H1 (cell line): Measurements from ENCODE around the gene TRABD2B. TPM values are rescaled to one million over a fixed set of nuclear protein-coding genes. Genes with fewer than 3 reads are reported as not detected.

ENCODE experiments used
- CTCF ChIA-PET: fragments of 300-600 bp; sonication (Branson Sonifier 250); formaldehyde crosslinking; loops from one replicate; lab custom pipeline; 2021; ENCODE audit not compliant: partially characterized antibody; lab: Charles Lee
- POLR2A ChIA-PET: fragments of 300-600 bp; sonication (Branson Sonifier 250); formaldehyde crosslinking; loops from one replicate; lab custom pipeline; 2021; ENCODE audit warnings: inconsistent platforms; ENCODE audit not compliant: partially characterized antibody; lab: Charles Lee
- DNase-seq, 2 experiments: peaks; one replicate each; pipeline versions ENCODE4 v3.0.0 to v3.0.0-alpha.2; 2010 to 2022; ENCODE audit warnings: low spot score in 2 of 2, low read depth in 1 of 2, mixed read lengths in 1 of 2
- FAIRE-seq: peaks from 2 replicates; lab custom pipeline; 2011; peaks lifted over from hg19 to GRCh38; lab: Jason Lieb, UNC
- H2AFZ ChIP-seq: 2 replicates; pipeline ENCODE4 v1.8.1; 2012; ENCODE audit warnings: low read length, inconsistent platforms
- H2AK5ac ChIP-seq: 2 replicates; pipeline ENCODE4 v1.6.1; 2013; ENCODE audit warnings: low read depth, low read length
- H2BK120ac ChIP-seq: replicated peaks from 2 replicates; pipeline ENCODE3; 2013; ENCODE audit warnings: low read depth, low read length, inconsistent platforms
- H2BK12ac ChIP-seq: 2 replicates; pipeline ENCODE4 v1.6.1; 2013; ENCODE audit warnings: low read depth, low read length
- H2BK15ac ChIP-seq: 2 replicates; pipeline ENCODE4 v1.6.1; 2013; ENCODE audit warnings: low read length
- H2BK20ac ChIP-seq: 2 replicates; pipeline ENCODE4 v1.6.1; 2013; ENCODE audit warnings: low read length
- H2BK5ac ChIP-seq: 2 replicates; pipeline ENCODE4 v1.6.1; 2013; ENCODE audit warnings: low read depth, low read length
- H3K14ac ChIP-seq: 2 replicates; pipeline ENCODE4 v1.6.1; 2013; ENCODE audit warnings: inconsistent platforms; ENCODE audit not compliant: insufficient read length
- H3K18ac ChIP-seq: 2 replicates; pipeline ENCODE4 v1.6.1; 2013; ENCODE audit warnings: low read length; ENCODE audit errors: extremely low read depth
- H3K23ac ChIP-seq: 2 replicates; pipeline ENCODE4 v1.6.1; 2013; ENCODE audit warnings: inconsistent platforms; ENCODE audit not compliant: insufficient read length
- H3K23me2 ChIP-seq: 2 replicates; pipeline ENCODE4 v1.6.1; 2013; ENCODE audit warnings: low read depth, low read length
- H3K27ac ChIP-seq: 2 replicates; pipeline ENCODE4 v1.6.1; 2011; ENCODE audit warnings: low read depth, low read length, inconsistent platforms
- H3K27me3 ChIP-seq, 4 experiments: replicated peaks in 1 of 4; 1 replicate in 1 of 4; 2 replicates in 3 of 4; pipeline versions ENCODE4 v1.6.1 to v1.8.1; 2011 to 2013; ENCODE audit warnings: low read length in 3 of 4, mild to moderate bottlenecking in 3 of 4, inconsistent platforms in 2 of 4, mixed read lengths in 2 of 4, moderate library complexity in 1 of 4; ENCODE audit not compliant: control insufficient read depth in 3 of 4, insufficient read depth in 3 of 4; ENCODE audit errors: extremely low read depth in 1 of 4
- H3K36me3 ChIP-seq, 4 experiments: 2 replicates each; pipeline versions ENCODE4 v1.6.1 to v1.8.1; 2011 to 2013; ENCODE audit warnings: mild to moderate bottlenecking in 4 of 4, low read length in 3 of 4, moderate library complexity in 2 of 4, control low read depth in 1 of 4, inconsistent platforms in 1 of 4; ENCODE audit not compliant: insufficient read depth in 4 of 4, control insufficient read depth in 2 of 4
- H3K4ac ChIP-seq: replicated peaks from 2 replicates; pipeline ENCODE3; 2013; ENCODE audit warnings: low read length, low read depth, mixed read lengths, inconsistent platforms; ENCODE audit not compliant: insufficient read length
- H3K4me1 ChIP-seq, 4 experiments: replicated peaks in 1 of 4; 1 replicate in 1 of 4; 2 replicates in 3 of 4; pipeline versions ENCODE4 v1.6.1 to v1.8.1; 2011 to 2013; ENCODE audit warnings: low read length in 3 of 4, inconsistent platforms in 2 of 4, mixed read lengths in 1 of 4; ENCODE audit not compliant: insufficient read depth in 4 of 4, control insufficient read depth in 3 of 4
- H3K4me2 ChIP-seq, 2 experiments: 2 replicates each; pipeline versions ENCODE4 v1.6.1 to v1.8.1; 2011 to 2013; ENCODE audit warnings: low read depth in 2 of 2, low read length in 2 of 2, control low read depth in 1 of 2, inconsistent platforms in 1 of 2, mild to moderate bottlenecking in 1 of 2; ENCODE audit not compliant: insufficient read depth in 1 of 2
- H3K4me3 ChIP-seq, 4 experiments: fragments of 200-600, 300-600 bp in 1 of 4; sonication (generic), shearing (Covaris generic), sonication (Bioruptor Twin) in 1 of 4; 2 replicates each; pipeline versions ENCODE4 v1.5.1 to v1.8.1; 2011 to 2016; ENCODE audit warnings: low read length in 4 of 4, low read depth in 3 of 4, control low read depth in 2 of 4, inconsistent platforms in 2 of 4, mild to moderate bottlenecking in 2 of 4, mixed read lengths in 1 of 4, moderate library complexity in 1 of 4; ENCODE audit not compliant: insufficient read depth in 2 of 4; ENCODE audit errors: extremely low read depth in 1 of 4
- H3K56ac ChIP-seq: replicated peaks from 2 replicates; pipeline ENCODE3; 2013; ENCODE audit warnings: low read depth, mild to moderate bottlenecking, mixed read lengths, low read length, inconsistent platforms; ENCODE audit not compliant: insufficient read length
- H3K79me1 ChIP-seq: 2 replicates; pipeline ENCODE4 v1.6.1; 2013; ENCODE audit warnings: low read depth, low read length, control low read depth
- H3K79me2 ChIP-seq, 2 experiments: 2 replicates each; pipeline versions ENCODE4 v1.6.1 to v1.8.1; 2012 to 2013; ENCODE audit warnings: low read length in 2 of 2, mild to moderate bottlenecking in 2 of 2, inconsistent platforms in 1 of 2; ENCODE audit not compliant: insufficient read depth in 2 of 2, control insufficient read depth in 1 of 2
- H3K9ac ChIP-seq, 4 experiments: replicated peaks in 1 of 4; 1 replicate in 1 of 4; 2 replicates in 3 of 4; pipeline versions ENCODE4 v1.6.1 to v1.8.1; 2011 to 2013; ENCODE audit warnings: low read depth in 3 of 4, low read length in 3 of 4, control low read depth in 2 of 4, mild to moderate bottlenecking in 2 of 4, moderate library complexity in 2 of 4, inconsistent platforms in 1 of 4; ENCODE audit errors: extremely low read depth in 1 of 4
- H3K9me3 ChIP-seq, 2 experiments: 2 replicates each; pipeline versions ENCODE4 v1.6.1 to v1.8.1; 2012 to 2013; ENCODE audit warnings: mild to moderate bottlenecking in 2 of 2, moderate library complexity in 2 of 2, control low read depth in 1 of 2, inconsistent platforms in 1 of 2, low read depth in 1 of 2, low read length in 1 of 2, mixed read lengths in 1 of 2; ENCODE audit not compliant: insufficient read depth in 2 of 2
- H4K20me1 ChIP-seq, 2 experiments: replicated peaks in 1 of 2; 2 replicates each; pipeline versions ENCODE3 to v1.8.1; 2011 to 2013; ENCODE audit warnings: inconsistent platforms in 2 of 2, low read length in 2 of 2, mild to moderate bottlenecking in 1 of 2; ENCODE audit not compliant: insufficient read depth in 2 of 2, control insufficient read depth in 1 of 2
- H4K5ac ChIP-seq: 2 replicates; pipeline ENCODE4 v1.6.1; 2013; ENCODE audit warnings: low read length, low read depth, mixed read lengths, inconsistent platforms; ENCODE audit not compliant: insufficient read length
- H4K8ac ChIP-seq: 2 replicates; pipeline ENCODE4 v1.8.0; 2013; ENCODE audit warnings: mild to moderate bottlenecking, moderate library complexity, low read length, inconsistent platforms; ENCODE audit not compliant: insufficient read depth; ENCODE audit errors: extremely low read depth
- H4K91ac ChIP-seq: replicated peaks from 2 replicates; pipeline ENCODE3; 2013; ENCODE audit warnings: low read length, mixed read lengths, inconsistent platforms; ENCODE audit not compliant: insufficient read length
- POU5F1 ChIP-seq: IDR thresholded peaks from 2 replicates; pipeline ENCODE4 v1.6.1; 2011; ENCODE audit warnings: low read depth, mild to moderate bottlenecking, low read length, moderate library complexity
- SAP30 ChIP-seq: fragments of 300-600 bp; sonication (generic); IDR thresholded peaks from 2 replicates; pipeline ENCODE4 v1.7.1; 2012; ENCODE audit warnings: low read length, moderate library complexity, mild to moderate bottlenecking, inconsistent platforms; ENCODE audit not compliant: insufficient read depth, insufficient replicate concordance
- TAF7 ChIP-seq: optimal IDR thresholded peaks from 2 replicates; pipeline ENCODE3; 2011; ENCODE audit warnings: low read depth, mild to moderate bottlenecking, inconsistent platforms, low read length, moderate library complexity, borderline replicate concordance
- ZNF274 ChIP-seq: IDR thresholded peaks from 2 replicates; pipeline ENCODE4 v1.7.0; 2012; ENCODE audit warnings: low read length, borderline replicate concordance; ENCODE audit errors: extremely low read depth
- WGBS, 2 experiments: shearing (Covaris generic) in 1 of 2; methylation state at CpG; one replicate each; pipeline versions ENCODE4 v1.1.6 to v1.1.7; 2013 to 2015; ENCODE audit warnings: low lambda C conversion rate in 2 of 2, mixed read lengths in 2 of 2, inconsistent platforms in 1 of 2, low coverage in 1 of 2, missing lambda C conversion rate in 1 of 2; ENCODE audit not compliant: insufficient replicate concordance in 2 of 2, insufficient coverage in 1 of 2, insufficient read length in 1 of 2; ENCODE audit errors: extremely low coverage in 1 of 2, missing lambda C conversion rate in 1 of 2; 5-methylcytosine and 5-hydroxymethylcytosine counted together
- polyA plus RNA-seq, 7 experiments: library from polyadenylated mRNA; depleted of rRNA in 3 of 7; stranded (reverse) in 5 of 7; unstranded in 2 of 7; fragments of >200 nt in 5 of 7; fragments of 200-250 nt in 2 of 7; gene quantifications; 1 replicate in 5 of 7; 2 replicates in 1 of 7; 4 replicates in 1 of 7; pipeline versions ENCODE4 v1.2.1 to v1.2.3, GENCODE V29; 2011 to 2013; ENCODE audit warnings: missing spikeins in 2 of 7, mixed read lengths in 2 of 7
- total RNA-seq: library from RNA; stranded (reverse); fragmentation: NEBNext Ultra II Directional; extraction: Animal tissue kit (Norgen Biotek cat#: 25700); gene quantifications from 2 replicates; pipeline ENCODE4 v1.2.1, GENCODE V29; 2021
- TF ChIP-seq, protein P1 (sequence below): IDR thresholded peaks from 2 replicates; pipeline ENCODE4 v1.6.1; 2011; ENCODE audit warnings: low read depth, mild to moderate bottlenecking, low read length; ENCODE audit not compliant: insufficient read depth

TRABD2B gene
- total and polyA plus RNA-seq, 2 of the 8 experiments (the other 6 are each of a cell fraction or from before 2014, with no cell fraction given): 0.95 to 3.4 TPM

DNA sequence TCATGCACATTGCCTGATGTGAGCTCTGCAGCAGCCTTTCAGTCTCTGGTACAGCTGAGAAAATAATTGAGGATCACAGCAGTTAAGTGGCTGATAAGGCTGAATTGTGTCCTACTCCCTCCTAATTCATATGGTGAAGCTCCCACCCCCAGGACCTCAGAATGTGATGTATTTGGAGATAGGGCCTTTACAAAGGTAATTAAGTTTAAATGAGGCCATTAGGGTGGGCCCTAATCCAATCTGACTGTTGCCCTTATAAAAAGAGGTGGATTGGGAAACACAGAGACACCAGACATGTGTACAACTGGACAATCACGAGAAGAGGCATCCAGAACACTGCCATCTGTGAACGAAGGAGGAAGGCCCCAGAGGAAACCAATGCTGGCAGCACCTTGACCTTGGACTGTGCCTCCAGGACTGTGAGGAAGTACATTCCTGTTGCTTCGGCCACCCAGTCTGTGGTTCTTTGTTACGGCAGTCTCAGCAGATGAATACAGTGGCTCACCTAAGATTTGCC is 148.1 kb downstream of the TRABD2B start:
- Histone ChIP-seq H4K20me1 (no peaks in the 10 kb centered on the region), H2BK20ac (no peak overlapping the region), H3K27me3 (no peaks in the 10 kb centered on the region), H3K56ac (no peak overlapping the region), H3K4me3 (no peak overlapping the region), H3K9ac (no peak overlapping the region), H3K4me1 (peaks cover 0 to 3% (median 2%) of the 10 kb centered on the region in 4 experiments; a peak in 2 of 7 replicates), H4K5ac (no peak overlapping the region), H2AFZ (no peak overlapping the region), H2AK5ac (no peak overlapping the region)
- no peak for FAIRE-seq
- no peak for TF ChIP-seq POU5F1
- TF ChIP-seq ZNF274: no peak
- no peak for TF ChIP-seq TAF7
- TF ChIP-seq SAP30: no peak
- TF ChIP-seq, protein P1, sequence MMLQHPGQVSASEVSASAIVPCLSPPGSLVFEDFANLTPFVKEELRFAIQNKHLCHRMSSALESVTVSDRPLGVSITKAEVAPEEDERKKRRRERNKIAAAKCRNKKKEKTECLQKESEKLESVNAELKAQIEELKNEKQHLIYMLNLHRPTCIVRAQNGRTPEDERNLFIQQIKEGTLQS: no peak
- TF ChIP-seq, all 59 proteins: peak for 0
- no peaks in the 10 kb centered on the region for H3K79me2 ChIP-seq
- H3K4me2 ChIP-seq: no peak overlapping the region
- H2BK12ac ChIP-seq: no peak overlapping the region
- CTCF ChIA-PET: no interaction called here
- H3K4ac ChIP-seq: no peak overlapping the region
- no peak overlapping the region for H3K27ac ChIP-seq
- H3K23ac ChIP-seq: no peak overlapping the region
- H4K8ac ChIP-seq: no peak overlapping the region
- H3K18ac ChIP-seq: no peak overlapping the region
- H3K23me2 ChIP-seq: no peaks in the 10 kb centered on the region
- no peak overlapping the region for H2BK5ac ChIP-seq
- H3K36me3 ChIP-seq: no peaks in the 10 kb centered on the region
- no peak overlapping the region for H3K14ac ChIP-seq
- H4K91ac ChIP-seq: no peak overlapping the region
- H3K9me3 ChIP-seq: no peaks in the 10 kb centered on the region
- POLR2A ChIA-PET: no interaction called here
- 96% methylated on average over 4 of the region's 4 CpGs; no CpG with 5 or more reads in 1 of the 2 experiments for WGBS, 2 experiments
- H2BK15ac ChIP-seq: no peak overlapping the region
- DNase-seq: no peak
- no peak overlapping the region for H2BK120ac ChIP-seq
- H3K79me1 ChIP-seq: no peaks in the 10 kb centered on the region; the same call in 1 of the 2 replicates
